ENCODE results near the gene TMC2.
A peak's percentile ranks its signal among the peaks of the same experiment; 100 is the strongest.

TMC2 gene

DNA sequence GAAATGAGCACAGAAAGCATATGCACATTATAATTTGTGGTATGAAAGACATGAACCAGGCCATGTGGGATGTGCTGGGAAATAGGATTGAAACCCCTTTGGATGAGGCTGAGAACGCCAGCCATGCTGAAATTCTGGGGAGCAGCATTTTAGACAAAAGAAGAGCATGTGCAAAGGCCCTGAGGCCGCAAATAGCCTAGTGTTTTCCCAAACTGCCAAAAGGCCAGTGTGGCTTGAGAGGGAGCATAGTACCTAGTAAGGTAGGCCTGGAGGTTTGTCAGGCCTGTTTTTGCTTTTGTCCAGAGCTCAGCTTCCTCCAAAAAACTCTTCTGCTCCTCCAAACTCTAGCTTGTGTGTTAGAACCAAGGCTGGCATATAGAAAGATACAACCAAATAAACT is 58.7 kb downstream of the TMC2 start:
- DNase-seq: no peak

DNA sequence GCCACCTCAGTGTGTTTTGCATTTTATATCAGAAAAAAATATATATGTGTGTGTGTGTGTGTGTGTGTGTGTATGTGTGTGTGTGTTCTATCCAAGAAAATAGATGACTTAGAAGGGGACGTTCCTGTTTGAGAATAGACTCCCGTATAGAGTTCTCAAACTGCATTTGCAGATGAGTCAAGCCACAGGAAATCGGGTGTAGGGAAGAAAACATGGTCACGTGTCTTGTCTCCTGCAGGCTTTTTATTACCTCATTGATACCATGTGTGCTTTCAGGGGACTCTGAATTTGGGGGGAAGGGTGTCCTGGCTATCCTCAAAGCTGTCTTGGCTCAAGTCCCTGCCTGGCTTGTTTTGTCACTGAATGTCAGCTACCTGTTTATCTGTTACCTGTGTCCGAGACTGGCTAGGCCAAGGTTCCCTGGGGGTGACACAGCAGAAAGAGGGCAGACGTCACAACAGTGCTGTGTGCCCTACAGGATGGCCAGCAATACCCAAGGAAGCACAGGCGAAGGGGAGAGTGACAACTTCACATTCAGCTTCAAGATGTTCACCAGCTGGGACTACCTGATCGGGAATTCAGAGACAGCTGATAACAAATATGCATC is 60.4 kb downstream of the TMC2 start:
- DNase-seq: peak; percentile 18 to 20

DNA sequence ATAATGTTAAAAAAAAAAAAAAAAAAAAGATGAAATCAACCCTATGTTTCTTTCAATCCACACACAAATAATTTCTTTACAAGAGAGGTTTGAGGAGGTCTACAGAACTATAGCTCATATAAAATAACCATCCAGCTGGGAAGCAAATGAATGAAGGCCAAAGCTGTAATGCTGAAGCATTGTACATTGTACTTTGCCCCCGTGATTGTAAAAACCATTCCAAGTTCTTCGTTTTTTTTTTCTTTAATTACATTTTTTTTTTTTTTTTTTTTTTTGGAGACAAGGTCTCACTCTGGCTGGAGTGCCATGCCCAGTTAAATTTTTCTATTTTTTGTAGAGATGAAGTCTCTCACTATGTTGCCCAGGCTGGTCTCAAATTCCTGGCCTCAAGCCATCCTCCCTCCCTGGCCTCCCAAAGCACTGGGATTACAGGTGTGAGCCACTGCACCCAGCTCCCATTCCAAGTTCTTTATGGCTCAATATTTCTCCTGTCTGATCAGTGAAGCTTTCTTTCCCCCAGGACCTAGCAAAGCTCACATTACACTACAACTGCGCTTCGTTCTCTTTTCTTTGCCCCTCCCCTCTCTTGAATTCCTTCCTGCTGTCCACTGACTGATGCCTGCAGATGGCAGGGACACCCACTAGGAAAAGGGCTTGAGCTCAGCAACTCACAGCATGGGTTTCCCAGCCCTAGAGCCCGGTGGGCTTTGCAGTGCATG is 63.1 kb downstream of the TMC2 start:
- no peak for DNase-seq

DNA sequence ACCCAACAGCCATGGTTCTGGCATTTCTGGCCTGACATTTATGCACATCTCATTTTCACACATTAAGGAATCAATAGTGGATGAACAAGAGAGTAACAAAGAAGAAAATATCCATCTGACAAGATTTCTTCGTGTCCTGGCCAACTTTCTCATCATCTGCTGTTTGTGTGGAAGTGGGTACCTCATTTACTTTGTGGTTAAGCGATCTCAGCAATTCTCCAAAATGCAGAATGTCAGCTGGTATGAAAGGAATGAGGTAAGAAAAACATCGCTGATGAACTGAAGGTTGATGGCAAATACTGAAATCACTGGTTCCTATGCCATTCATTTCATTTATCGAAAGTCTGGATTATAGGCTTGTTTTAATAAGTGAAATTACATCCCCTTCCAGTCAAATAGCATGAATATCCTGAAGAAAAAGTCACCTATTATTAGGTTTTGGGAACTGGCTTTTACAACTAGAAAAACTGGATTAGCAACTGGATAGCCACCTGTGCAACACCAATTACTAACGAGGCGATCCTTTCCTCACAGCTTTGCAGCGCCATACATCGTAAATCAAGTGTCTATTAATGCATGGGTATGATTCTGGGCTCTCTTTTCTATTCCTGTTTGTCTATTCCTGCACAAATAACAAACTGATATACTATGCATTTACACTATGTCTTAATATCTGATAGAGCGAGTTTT is 65.8 kb downstream of the TMC2 start:
- DNase-seq: no peak

DNA sequence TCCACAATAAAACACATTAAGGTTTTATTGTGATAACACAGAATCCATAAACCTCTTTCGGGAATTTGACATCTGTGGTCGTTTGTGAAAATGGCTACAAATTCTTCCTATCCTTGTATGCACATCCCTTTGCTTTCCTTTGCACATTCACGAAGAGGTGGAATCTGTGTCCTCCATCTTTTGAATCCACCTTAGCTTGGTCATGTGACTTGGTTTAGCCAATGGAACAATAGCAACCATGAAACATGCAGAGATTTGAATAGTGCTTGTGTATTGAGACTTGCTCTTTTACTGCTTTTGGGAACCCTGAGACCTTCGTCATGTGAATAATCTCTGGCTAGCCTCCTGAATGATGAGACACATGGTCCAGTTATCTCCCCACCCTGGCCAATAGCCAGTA is 66.4 kb downstream of the TMC2 start:
- no peak for DNase-seq

DNA sequence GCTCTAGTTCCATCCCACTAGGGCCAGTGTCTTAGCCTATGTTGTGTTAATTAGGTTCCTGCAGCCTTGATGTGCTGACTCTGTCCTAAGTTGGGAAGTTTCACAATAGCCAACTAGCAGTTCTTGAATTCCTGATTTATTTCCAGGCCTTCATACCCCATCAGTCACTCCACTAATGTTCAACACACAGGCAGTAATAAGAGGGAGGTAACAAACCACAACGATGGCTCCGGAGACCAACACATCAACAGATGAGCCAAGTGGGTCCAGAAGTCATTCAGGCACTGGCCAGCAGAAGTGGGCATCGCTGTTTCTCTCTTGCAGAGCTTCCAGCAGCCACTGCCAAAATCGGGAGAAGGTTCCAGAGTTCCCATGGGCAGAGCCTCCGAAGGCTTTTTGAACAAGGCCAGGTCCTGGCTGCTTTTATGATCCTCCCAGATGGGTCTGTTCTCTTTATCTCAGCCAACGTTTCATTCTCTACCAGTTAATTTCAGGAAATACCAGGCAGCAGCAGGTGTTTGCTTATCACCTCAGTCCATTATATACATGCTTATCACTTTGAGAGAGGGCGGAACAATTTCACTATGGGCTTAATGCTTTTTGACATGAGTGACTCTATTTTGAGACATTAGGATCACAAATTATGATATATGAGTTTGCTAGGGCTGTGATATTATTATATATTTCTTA is 67.6 kb downstream of the TMC2 start:
- no peak for DNase-seq

DNA sequence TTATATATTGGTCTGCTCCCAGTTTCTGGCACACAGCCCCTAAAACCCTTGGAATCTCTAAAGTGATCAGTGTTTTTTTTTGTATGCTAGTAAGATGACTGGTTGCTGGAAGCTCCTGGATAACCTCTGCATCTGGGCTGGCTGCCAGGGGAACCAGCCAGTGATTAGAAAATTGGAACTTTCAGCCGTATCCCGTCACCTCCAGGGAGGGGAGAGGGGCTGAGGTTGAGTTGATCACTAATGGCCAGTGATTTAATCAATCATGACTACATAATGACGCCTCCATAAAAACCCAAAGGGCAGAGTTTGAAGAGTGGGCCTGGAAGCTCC is 68.1 kb downstream of the TMC2 start:
- DNase-seq: no peak

DNA sequence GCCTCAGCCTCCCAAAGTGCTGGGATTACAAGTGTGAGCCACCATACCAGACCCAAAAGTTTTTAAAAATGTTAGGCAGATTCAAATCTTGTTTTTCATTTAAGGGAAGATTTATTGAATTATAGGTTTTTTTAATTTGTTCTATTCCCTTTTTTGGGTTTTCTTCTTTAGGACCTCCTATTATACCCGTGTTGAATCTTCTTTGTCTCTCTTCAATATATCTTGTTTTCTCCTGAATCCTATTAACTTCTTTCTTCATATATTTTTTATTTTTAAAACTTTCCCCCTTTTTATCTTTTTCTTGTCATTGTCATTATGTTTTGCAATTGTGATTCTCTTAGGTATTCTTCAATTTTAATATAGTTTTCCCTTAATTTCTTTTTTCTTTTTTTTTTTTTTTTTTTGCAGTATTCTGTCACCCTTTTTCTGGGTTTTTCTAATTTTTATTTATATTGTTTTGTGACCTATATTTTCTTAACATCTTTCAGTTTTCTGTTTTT is 70.2 kb downstream of the TMC2 start:
- no peak for DNase-seq

DNA sequence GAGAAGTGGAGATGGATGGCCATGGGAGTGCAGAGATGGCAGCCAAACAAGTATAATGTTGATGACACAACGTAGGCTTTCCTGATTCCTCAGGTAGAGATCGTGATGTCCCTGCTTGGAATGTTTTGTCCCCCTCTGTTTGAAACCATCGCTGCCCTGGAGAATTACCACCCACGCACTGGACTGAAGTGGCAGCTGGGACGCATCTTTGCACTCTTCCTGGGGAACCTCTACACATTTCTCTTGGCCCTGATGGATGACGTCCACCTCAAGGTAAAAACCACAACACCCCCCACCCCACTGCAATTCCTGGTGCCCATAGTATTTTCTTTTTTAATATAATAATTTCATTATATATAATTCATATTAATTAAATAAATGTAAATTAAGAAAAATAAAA is 74.0 kb downstream of the TMC2 start:
- no peak for DNase-seq

DNA sequence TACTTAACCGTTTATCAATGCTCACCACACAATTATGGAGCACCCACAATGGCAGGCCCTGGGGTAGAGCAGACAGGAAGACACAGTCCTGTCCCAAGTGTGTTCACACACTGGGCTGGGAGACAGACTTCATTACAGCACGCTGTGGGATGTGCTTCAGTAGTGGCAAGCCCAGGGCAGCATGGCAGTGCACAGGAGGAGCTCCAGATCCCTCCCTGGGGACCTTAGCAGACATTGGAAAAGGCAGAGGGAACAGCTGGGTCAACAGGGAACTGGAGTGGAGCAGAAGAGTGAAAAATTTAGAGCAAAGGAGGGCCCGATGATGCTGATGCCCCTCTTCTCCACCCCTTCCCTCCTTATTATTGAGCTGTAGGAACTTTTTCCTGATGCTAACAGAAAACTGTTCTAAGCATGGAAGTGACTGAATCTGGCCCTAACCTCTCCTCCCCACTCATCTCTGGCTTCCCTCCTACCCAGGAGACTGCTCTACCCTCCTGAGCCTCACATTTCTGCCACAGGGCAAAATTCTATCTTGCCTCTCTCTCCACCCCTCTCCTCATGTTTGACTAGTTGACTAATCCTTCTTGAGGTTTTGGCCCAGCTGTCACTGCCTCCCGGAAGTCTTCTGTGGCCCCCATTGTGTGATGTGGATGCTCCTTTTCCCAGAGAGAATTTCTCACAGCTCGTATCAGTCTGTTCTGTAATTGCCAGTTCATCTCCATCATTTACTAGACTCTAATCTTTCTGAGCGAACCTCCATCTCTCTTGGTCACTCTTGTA is 74.8 kb downstream of the TMC2 start:
- no peak for DNase-seq

DNA sequence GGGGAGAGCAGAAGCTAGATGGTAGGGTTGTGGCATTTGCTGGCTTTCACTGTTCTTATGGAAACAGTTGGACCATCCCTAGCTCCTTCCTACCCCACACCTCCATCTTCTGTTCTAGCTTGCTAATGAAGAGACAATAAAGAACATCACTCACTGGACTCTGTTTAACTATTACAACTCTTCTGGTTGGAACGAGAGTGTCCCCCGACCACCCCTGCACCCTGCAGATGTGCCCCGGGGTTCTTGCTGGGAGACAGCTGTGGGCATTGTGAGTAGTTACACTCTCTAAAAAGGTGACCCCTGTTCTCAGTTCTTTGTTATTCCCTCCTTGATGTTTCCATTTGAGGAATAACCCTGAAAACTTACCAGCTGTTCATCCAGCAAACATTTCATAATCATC is 75.7 kb downstream of the TMC2 start:
- DNase-seq: no peak

DNA sequence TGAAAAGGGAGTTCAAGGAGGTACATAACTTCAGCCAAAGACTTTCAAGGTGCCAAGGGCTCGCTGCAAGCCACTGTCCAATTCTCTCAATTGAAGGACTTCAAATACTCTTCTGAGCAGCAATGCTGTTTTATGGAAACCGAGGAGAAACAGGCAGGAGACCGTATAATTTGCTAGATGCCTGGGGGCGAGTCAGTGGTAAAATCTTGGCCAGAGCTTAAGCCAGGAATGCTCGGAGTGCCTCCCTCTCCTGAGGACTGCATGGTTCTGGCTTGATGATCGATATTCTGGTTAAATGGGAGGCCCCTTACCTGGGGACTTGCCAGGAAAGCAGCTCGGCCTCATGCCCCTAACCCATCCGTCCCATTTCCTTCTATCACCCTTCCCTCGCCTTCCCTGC is 80.3 kb downstream of the TMC2 start:
- DNase-seq: no peak

DNA sequence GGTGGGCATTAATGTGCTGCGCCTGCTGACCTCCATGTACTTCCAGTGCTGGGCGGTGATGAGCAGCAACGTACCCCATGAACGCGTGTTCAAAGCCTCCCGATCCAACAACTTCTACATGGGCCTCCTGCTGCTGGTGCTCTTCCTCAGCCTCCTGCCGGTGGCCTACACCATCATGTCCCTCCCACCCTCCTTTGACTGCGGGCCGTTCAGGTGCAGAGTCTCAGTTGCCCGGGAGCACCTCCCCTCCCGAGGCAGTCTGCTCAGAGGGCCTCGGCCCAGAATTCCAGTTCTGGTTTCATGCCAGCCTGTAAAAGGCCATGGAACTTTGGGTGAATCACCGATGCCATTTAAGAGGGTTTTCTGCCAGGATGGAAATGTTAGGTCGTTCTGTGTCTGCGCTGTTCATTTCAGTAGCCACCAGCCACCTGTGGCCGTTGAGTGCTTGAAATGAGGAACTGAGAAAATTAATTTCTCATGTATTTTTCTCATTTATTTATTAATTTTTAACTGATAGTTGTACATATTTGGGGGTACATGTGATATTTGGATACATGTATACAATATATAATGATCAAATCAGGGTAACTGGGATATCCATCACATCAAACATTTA is 80.8 kb downstream of the TMC2 start:
- no peak for DNase-seq

DNA sequence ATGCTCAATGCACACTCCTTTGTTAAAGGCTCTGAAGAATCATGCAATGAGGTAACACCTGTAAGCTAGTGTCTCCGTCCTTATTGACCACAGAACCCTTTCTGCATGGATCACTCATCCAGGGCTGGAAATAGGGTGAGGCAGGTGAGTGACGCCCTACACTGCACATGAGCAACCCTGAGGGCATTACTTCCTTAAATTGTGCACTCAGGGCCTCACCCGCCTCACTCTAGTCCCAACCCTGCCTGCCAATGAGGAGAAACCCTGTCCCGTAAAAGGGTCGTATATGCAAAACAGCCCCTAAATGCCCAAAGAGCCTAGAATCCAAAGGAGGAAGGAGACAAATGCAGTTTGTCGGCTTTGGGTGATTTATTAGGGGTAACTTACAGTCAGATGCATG is 82.4 kb downstream of the TMC2 start:
- no peak for DNase-seq

DNA sequence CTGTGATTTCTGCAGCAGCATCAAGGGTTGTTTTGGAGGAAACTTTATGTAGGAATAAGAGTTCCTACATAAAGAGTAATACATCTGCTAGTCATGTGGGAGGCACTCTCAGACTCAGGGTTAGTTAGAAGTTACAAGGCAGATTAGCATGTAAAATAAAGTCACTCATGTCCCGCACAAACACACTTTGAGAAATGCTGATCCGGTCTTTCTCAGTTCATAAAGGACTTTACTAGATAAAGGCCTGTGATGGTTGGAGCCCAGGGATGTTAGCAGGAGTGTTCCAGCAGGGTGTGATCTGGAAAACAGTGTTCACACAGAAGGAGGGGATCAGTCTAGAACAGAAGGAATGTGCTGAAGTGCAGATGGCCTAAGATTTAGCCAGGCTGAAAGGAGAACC is 83.0 kb downstream of the TMC2 start:
- no peak for DNase-seq

DNA sequence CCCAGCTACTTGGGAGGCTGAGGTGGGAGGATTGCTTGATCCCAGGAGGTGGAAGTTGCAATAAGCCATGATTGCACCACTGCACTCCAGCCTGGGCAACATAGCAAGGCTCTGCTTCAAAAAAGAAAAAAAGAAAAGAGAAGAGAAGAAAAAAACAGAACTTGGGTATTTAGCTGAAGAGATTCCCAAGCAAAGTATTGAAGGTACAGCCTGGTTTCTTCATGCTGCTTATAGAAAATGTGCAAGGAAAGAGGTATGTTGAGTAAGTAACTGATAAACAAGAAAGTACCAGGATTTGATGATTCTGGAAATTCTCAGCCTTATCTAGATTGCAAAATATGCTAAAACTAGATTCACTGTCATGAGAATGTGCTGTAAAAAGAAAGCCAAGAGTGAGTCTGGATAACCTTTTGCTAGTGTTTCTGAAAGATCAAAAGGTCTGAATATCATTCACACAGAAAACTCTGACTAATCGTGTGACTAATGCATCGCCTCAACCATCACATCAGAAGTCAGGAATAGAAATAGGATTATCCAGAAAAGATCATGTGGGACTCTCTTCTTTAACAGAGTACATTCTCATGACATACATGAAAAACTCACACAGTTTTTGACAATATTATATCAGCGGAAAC is 83.7 kb downstream of the TMC2 start:
- no peak for DNase-seq

DNA sequence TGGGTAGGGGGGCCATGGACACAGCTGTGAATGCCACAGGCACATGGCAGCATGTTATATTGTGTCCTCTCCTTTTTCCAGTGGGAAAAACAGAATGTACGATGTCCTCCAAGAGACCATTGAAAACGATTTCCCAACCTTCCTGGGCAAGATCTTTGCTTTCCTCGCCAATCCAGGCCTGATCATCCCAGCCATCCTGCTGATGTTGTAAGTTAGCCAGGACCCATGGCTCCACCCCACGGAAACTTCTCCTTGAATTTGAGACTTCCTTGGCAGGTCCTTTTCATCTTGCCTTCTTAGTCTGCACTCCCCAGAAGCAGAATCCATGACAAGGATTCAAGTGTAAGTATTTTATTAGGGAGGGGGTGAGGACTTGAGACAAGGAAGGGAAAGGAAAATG is 87.8 kb downstream of the TMC2 start:
- DNase-seq: no peak

DNA sequence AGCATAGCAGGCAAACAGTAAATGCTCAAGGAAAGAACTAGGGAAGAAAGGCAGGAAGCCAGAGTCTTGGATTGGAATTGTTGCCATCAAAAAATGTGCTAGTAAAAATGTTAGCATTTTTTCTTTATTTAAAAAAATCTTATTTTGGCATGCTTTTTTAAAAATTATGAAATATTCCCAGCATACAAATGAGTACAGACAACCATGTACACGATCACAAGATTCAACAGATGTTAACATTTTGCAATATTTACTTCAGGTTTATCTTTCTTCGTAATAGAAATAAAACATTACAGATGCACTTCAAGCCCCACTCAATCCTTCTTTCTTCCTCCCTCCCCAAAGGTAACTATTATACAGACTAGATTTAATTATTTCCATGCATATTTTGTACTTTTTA is 88.7 kb downstream of the TMC2 start:
- no peak for DNase-seq

DNA sequence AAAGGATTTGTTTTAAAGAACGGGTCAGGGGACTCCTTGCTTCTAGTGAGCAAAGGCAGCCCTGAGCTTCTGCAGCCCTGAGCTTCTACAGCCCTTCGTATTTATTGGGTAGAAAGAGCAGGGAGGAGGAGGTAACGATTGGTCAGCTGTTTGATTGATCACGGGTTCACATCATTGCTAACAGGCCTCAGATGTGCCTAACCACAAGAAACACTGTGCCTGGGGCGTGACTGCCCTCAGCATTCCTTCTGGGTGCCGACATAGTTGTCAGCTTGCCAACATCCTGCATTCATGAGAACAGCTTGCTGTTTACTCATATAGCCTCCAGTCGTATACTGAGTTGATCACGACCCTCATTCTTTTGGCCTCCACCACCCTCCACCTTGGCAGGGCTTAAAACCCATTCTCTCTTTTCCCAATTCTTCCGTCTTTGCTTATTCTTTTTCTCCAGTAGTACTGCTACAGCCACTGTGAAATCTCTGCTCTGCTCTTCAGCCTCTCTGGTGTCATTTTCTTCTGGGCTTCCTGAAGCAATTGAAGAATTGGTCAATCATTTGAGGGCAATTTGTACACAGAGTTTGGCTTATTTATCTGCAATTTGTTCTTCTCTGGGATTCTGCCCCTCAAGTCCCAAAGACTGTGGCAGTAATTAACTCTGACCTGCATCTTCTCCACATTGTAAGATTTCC is 90.6 kb downstream of the TMC2 start:
- no peak for DNase-seq

DNA sequence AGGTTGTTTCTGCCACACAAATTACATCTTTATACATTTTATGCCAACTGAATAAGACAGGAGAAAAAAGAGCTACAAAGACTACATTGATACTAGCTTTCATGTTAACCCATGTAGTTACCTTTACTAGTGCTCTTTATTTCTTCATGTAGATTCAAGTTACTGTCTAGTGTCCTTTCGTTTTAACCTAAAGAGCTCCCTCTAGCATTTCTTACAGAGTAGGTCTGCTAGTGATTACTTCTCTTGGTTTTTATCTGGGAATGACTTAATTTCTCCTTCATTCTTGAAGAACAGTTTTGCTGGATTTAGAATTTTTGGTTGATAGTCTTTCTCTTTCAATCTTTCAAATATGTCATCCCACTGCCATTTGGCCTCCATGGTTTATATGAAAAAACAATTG is 94.9 kb downstream of the TMC2 start:
- DNase-seq: peak; percentile 34 to 53

DNA sequence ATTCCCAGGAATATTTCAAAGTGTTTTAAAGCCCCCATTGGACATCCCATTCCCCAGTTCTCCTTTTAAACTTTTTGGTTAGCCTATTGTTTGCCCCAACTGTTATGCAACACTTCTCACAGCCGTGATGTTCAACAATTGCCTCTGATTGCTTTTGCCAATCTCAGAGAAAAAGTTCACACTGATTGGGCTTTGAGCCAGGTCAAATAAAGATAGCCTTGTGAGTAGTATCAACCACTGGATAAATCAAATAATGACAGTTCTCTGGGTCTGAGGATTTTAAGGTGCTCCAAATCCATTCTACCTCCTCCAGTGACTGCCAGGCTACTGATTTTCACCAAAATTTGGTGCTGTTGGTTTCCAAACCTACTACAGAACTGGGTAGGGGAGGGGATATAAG is 97.0 kb downstream of the TMC2 start:
- DNase-seq: no peak

All from Kasumi-1 (cell line).